Ovary (tissue), 9 donors: ENCODE results near the gene KLHL22. TPM values are rescaled to one million over a fixed set of nuclear protein-coding genes. Genes with fewer than 3 reads are reported as not detected.

ENCODE experiments used
- DNase-seq, 5 donors: peaks; one replicate each; pipeline ENCODE4 v3.0.0-alpha.2; 2019 to 2020
- H3K27ac ChIP-seq, 2 donors: fragments of 200-600 bp; one replicate each; pipeline versions ENCODE4 v1.5.1 to v1.8.0; 2019 to 2022
- H3K27me3 ChIP-seq: fragments of 200-600 bp; one replicate; pipeline ENCODE4 v1.8.0; 2022
- H3K36me3 ChIP-seq: fragments of 200-600 bp; sonication (generic); one replicate; pipeline ENCODE4 v1.5.1; 2019
- H3K4me1 ChIP-seq: one replicate; pipeline ENCODE4 v1.8.1; 2013; ENCODE audit warnings: mild to moderate bottlenecking, moderate library complexity; ENCODE audit not compliant: insufficient read depth
- H3K4me3 ChIP-seq: fragments of 200-600 bp; sonication (generic); one replicate; pipeline ENCODE4 v1.5.1; 2017
- H3K9me3 ChIP-seq, 2 donors: fragments of 200-600 bp in 1 of 2; sonication (generic) in 1 of 2; one replicate each; pipeline versions ENCODE4 v1.5.1 to v1.8.1; 2013 to 2019; ENCODE audit warnings: mild to moderate bottlenecking in 1 of 2, moderate library complexity in 1 of 2
- EP300 ChIP-seq: sonication (generic); formaldehyde crosslinking; IDR thresholded peaks from one replicate; pipeline ENCODE4 v1.6.1; 2017; ENCODE audit warnings: antibody characterized with exemption
- POLR2A ChIP-seq: fragments of 450-650 bp; IDR thresholded peaks from one replicate; pipeline ENCODE4 v1.6.1; 2017; ENCODE audit warnings: antibody characterized with exemption, mild to moderate bottlenecking, moderate library complexity
- WGBS, 3 donors: extraction: QIAGEN DNeasy Blood & Tissue Kit in 1 of 3; methylation state at CpG; one replicate each; pipeline versions ENCODE4 v1.1.5 to v1.1.7; 2013 to 2017; 5-methylcytosine and 5-hydroxymethylcytosine counted together
- intact Hi-C, 4 donors: fragments of 100-400 bp; cut with DNase I; formaldehyde crosslinking; loops; one replicate each; pipeline versions ENCODE4 v1.11.0 to v1.15.1; 2022 to 2023
- polyA plus RNA-seq, 2 donors: library from polyadenylated mRNA; stranded (reverse); fragments of 200-250 nt in 1 of 2; fragments of 350-450 nt in 1 of 2; fragmentation: Illumina TruSeq in 1 of 2; extraction: RNeasy Lipid Tissue Mini Kit (QIAGEN cat#74804) in 1 of 2; gene quantifications; one replicate each; pipeline ENCODE4 v1.2.3, GENCODE V29; 2013 to 2014
- total RNA-seq, 7 donors: library from RNA; depleted of rRNA in 2 of 7; stranded (reverse); fragments of >200 nt in 2 of 7; fragmentation: NEBNext Ultra II Directional in 3 of 7; extraction: Animal tissue kit (Norgen Biotek cat#: 25700) in 3 of 7; gene quantifications; one replicate each; pipeline versions ENCODE4 v1.1.0 to v1.2.4, GENCODE V29; 2016 to 2023
- TF ChIP-seq, protein P1 (sequence below), 3 donors: fragments of 450-650 bp in 2 of 3; fragments of 200-600 bp in 1 of 3; IDR thresholded peaks; one replicate each; pipeline versions ENCODE4 v1.5.1 to v1.8.0; 2016 to 2022; ENCODE audit warnings: antibody characterized with exemption in 3 of 3, mild to moderate bottlenecking in 1 of 3
- donor health status: DM: no; HTN: no; CAD: no; lungs with moderate emphysema.
- donor health status: DM: no; HTN: no; CAD: no.
- donor health status: Bipolar disorder and iron deficiency.
- donor health status: DM: yes; HTN: yes; CAD: no.
- donor health status: DM: no; HTN: no; CAD: no.
- donor health status: DM: yes; HTN: yes; CAD: no.

Gene KLHL22
- total and polyA plus RNA-seq, 9 donors = 24.6 to 42.9 (median 28.7) TPM

DNA sequence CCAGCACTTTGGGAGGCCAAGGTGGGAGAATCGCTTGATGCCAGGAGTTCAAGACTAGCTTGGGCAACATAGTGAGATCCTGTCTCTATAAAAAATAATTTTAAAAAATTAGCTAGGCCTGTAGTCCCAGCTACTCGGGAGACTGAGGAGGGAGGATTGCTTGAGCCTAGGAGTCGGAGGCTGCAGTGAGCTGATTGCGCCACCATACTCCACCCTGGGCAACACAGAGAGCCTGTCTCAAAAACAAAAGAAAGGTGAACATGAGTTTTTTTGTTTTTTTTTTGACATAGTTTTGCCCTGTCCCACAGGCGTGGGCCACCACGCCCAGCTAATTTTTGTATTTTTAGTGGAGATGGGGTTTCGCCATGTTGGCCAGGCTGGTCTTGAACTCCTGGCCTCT is 29.5 kb upstream of the KLHL22 start:
- Histone ChIP-seq H3K27me3 (no peaks in the 10 kb centered on the region), H3K27ac (no peak overlapping the region), H3K4me3 (no peak overlapping the region), H3K36me3 (no peaks in the 10 kb centered on the region), H3K4me1 (peaks cover 15% of the 10 kb centered on the region), H3K9me3 (no peaks in the 10 kb centered on the region)
- no peak for TF ChIP-seq EP300
- TF ChIP-seq POLR2A = no peak
- TF ChIP-seq, protein P1, sequence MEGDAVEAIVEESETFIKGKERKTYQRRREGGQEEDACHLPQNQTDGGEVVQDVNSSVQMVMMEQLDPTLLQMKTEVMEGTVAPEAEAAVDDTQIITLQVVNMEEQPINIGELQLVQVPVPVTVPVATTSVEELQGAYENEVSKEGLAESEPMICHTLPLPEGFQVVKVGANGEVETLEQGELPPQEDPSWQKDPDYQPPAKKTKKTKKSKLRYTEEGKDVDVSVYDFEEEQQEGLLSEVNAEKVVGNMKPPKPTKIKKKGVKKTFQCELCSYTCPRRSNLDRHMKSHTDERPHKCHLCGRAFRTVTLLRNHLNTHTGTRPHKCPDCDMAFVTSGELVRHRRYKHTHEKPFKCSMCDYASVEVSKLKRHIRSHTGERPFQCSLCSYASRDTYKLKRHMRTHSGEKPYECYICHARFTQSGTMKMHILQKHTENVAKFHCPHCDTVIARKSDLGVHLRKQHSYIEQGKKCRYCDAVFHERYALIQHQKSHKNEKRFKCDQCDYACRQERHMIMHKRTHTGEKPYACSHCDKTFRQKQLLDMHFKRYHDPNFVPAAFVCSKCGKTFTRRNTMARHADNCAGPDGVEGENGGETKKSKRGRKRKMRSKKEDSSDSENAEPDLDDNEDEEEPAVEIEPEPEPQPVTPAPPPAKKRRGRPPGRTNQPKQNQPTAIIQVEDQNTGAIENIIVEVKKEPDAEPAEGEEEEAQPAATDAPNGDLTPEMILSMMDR (IDR thresholded peaks at IDR 0.05) = no peak
- intact Hi-C loops = no loop called here
- DNase-seq = no peak
- WGBS, 3 donors = 96 to 97% (median 96%) methylated on average over 7 of the region's 7 CpGs

DNA sequence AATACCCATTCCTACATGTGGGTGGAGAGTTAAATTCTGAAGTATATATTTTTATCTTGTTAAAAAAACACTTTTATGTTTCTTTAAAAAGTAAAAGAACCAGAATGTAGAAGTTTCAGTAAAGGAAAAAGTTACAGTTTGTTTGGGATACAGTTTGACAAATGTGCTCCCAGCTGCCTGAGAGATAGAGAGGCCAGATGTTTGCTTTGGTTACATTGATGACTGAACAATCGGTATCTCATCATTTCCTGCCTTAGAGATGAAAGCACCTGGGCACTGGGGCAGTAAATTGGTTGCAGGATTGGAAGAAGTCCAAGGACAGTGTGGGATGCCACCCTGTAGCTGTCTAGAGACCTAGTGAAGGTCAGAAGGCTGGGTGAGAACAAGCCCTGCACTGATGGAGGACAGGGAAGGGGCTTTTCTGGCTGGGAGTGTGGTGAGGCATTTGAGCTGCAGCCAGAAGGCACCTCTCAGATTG is 28.4 kb upstream of the KLHL22 start:
- TF ChIP-seq POLR2A (no peak), EP300 (no peak)
- TF ChIP-seq, protein P1 (IDR thresholded peaks at IDR 0.05) = no peak
- DNase-seq = no peak
- intact Hi-C loops = no loop called here
- no peaks in the 10 kb centered on the region for H3K9me3 ChIP-seq
- no peaks in the 10 kb centered on the region for H3K27me3 ChIP-seq
- no peak overlapping the region for H3K4me3 ChIP-seq
- no peaks in the 10 kb centered on the region for H3K36me3 ChIP-seq
- 0 to 2% (median 0%) methylated on average over 1 of the region's 1 CpG for WGBS, 3 donors
- H3K4me1 ChIP-seq = peaks cover 18% of the 10 kb centered on the region
- H3K27ac ChIP-seq = peak overlapping the region in 1 of 2 donors; percentile 46

DNA sequence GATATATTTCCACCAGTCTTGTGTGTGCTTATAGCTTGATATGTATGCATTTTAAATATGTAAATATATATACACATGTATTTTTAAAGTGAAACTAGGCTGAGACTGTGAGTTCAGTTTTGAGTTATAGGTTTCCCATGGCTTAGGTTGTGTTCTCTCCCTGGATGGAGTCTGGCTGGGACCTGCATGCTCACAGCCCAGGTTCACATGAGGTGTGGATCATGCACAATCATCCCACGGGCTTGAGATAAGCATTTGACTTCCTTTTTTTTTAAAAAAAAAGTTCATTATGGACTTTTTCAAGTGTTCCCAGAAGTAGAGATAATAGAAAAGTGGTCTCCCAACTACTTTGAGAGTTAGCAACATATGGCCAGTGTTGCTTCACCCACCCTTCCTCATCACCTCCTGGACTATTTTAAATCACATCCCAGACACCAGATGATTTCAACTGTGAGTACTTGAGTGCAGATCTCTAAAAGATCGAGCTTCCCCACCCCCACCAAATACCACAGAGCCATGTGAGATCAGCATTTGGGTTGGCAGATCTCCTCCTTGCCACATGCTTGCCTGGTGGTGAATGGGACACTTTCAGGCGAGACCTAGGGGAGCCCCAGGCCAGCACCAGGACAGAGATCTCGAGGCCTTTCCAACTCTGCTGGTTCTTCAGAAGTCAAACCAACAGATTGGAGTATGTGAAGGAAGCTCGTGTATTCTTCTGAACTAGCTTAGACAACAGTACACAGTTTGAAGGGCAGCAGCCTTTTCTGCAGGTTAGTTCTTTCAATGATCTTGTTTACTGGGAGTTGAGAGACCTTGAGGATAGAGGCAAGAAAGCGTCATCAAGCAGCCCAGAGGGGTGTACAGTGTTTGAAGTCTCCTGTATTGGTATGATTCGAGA is 27.7 kb upstream of the KLHL22 start:
- H3K36me3 ChIP-seq = no peaks in the 10 kb centered on the region
- 25 to 30% (median 28%) methylated on average over 7 of the region's 7 CpGs for WGBS, 3 donors
- intact Hi-C loops = no loop called here
- H3K27ac ChIP-seq = peak overlapping the region in 1 of 2 donors; percentile 46
- no peak for DNase-seq
- H3K4me1 ChIP-seq = peaks cover 18% of the 10 kb centered on the region
- no peaks in the 10 kb centered on the region for H3K27me3 ChIP-seq
- no peak for TF ChIP-seq EP300
- TF ChIP-seq POLR2A = no peak
- TF ChIP-seq, protein P1 (IDR thresholded peaks at IDR 0.05) = no peak
- no peaks in the 10 kb centered on the region for H3K9me3 ChIP-seq
- H3K4me3 ChIP-seq = no peak overlapping the region

DNA sequence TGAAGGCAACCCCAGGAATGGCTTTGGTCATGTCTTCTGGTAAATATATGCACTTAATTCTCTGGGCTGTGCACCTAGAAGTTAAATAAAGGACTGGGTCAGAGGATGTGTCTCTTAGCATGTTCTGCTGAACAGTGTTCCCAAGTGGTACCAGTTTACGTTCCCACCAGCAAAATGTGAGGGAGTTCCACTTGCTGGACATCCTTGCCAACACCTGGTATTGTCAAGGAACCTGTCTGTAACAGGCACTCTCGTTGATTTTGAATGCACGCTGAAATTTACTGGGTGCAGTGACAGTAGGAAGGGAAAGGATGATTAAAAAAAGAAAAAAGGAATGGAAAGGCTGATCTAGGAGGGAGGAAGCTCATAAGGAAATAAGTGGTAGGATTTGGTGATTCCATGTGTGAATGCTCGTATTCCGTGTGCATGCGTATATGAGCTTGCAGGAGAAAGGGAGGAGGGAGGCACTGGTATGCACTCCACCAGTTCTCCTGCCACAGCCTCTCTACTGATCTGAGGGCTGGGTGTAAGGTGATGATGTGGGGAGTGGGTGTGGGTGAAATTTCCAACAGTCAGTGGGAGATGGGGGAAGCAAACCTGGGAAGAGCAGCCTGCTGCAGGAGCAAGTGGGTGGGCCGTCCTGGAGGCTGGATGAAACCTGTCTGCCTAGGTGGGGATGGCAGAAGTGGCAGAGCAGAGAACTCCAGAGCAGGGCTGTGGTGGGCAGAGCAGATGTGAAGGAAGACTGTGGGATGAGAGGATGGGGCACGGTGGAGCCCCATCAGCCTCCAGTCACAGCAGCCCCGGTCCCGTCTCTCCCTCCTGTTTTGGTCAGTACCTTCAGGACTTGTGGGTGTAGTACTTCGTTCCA is 26.8 kb upstream of the KLHL22 start:
- intact Hi-C loops = no loop called here

More for the DNA sequence above, 26.8 kb upstream of the KLHL22 start:
- TF ChIP-seq POLR2A = no peak
- TF ChIP-seq, protein P1 (IDR thresholded peaks at IDR 0.05) = no peak
- no peak for TF ChIP-seq EP300
- H3K4me1 ChIP-seq = peaks cover 16% of the 10 kb centered on the region
- H3K27me3 ChIP-seq = no peaks in the 10 kb centered on the region
- no peaks in the 10 kb centered on the region for H3K9me3 ChIP-seq
- 79 to 84% (median 82%) methylated on average over 11 of the region's 11 CpGs for WGBS, 3 donors
- no peaks in the 10 kb centered on the region for H3K36me3 ChIP-seq
- H3K27ac ChIP-seq = no peak overlapping the region
- DNase-seq = no peak
- H3K4me3 ChIP-seq = no peak overlapping the region
